HL-60/S4 treated with retinoic acid at 250 ng/mL for 4 days and 3 days (cell line): ENCODE measurements around the gene ARPC5L.
"Not testable (repeated sequence)": the region's sequence is repeated elsewhere in the genome, so short reads cannot be mapped to it uniquely, and the experiment has no call there.

Experiments
- in situ Hi-C: fragments of 300-500 bp; cut with MboI; formaldehyde crosslinking; loops from 2 replicates; pipeline ENCODE4 v1.7.0; 2022; ENCODE audit warnings: low sequenced_read_pairs

The ARPC5L gene

DNA sequence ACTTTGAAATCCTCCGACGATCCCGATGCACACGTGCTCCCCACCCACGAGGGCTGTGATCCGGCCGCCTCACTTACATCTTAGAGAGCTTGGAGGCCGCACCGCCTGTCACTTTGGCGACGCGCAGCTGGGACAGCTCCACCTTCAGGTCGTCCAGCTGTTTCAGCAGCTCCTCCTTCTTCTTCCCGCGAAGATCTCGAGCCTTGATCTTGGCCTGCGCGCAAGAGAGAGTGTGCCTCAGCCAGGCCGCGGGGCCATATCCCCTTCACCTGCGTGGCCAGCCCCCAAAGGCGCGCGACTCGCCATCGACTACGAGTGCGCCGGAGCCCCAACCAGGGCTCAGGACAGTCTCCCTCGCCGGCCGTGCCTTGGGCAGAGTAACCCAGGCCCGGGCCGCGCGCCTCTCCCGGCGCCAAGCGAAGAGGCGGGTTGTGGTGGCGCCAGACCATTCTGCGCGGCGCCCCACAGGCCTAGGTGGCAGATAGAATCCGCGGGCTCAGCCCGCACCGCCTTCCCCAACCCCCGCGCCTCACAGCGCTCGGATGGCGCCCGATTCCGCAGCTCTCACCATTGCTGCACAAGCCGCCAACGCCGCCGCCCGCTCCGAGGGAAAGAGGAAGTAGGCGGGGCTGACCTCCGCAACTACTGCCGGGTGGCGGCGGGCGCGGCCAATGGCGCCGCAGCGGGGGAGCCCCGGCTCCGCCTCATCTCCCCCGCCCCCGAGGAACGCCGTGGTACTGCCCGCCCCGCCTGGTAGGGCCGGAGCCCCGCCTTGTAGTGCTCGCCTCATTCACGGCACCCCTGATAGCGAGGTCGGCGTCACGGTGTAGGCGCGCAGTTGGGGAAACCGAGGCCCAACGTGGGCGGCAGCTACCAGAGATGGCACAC, at the start of gene ARPC5L, which contains the start of gene RPL35:
Gene ARPC5L (plus strand): TSS at position 789 of the 888 bp plus-strand sequence. CDS start 7,161 bp downstream, outside the sequence.
Gene RPL35 (minus strand): TSS at position 616 of the 888 bp plus-strand sequence. CDS start 45 bp downstream, at position 571.
- in situ Hi-C loops = no loop called here

DNA sequence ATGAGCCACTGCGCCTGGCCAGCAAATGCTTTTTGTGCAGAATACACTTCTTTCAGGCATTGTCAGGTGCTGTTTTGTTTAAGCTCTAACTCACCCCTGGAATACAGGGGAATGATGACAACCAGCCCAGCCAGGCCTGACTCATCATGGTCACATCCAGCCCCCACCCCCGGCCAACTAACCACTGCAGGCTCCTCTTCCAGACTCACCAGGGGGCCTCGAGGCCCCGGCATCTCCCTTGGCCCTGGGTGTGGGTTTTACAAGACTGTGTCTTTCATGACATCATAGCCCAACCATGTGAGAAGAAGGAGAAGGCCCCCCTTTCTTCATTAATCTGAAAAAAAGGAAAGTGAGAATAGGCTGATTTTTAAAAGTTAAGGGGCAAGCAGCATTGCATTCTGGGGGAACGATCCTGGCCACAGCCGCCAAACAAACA, 49.5 kb upstream of the ARPC5L start:
- in situ Hi-C loops = no loop called here

DNA sequence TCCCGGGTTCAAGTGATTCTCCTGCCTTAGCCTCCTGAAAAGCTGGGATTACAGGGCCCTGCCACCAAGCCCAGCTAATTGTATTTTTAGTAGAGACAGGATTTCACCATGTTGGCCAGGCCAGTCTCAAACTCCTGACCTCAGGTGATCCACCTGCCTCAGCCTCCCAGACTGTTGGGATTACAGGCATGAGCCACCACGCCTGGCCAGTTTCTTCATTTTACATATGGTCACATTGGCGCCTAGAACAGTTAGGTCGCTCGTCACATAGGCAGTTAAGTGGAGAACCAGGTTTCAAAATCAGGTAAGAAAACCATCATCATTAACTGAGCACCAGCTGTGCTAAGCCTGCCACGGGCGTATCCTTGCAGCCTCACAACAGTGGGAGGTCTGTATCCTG, 48.9 kb upstream of the ARPC5L start:
- in situ Hi-C loops = no loop called here

DNA sequence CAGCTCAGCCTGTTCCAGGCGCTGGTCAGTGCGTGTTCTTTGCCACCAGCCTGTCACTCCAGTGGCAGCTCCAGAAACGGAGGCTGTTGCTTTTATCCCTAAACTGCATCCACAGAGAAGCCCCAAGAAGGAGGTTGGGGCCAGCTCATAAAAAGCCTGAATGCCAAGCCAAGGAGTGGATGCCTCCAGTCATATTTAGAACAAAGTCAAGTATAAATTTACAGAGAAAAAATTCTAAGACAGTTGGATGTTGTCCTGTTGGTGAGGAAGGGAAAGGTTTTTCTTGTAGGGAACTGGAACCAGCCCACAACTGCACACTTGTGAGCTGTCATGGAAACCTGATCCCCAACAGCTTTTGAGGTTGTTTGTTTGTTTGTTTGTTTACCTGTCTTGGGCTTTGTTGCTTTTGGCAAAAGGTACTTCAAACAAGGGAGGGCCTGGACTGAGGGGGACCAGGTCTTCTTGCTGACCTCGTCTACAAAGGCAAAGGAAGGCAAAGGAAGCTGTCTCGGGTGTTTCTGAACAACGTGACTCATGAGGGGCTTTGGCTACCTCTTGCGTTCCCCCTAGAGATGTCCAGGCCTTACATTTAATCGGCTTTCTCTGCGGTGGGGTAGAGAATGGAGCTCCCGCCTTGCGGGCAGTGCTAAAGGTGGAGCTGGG, 48.3 kb upstream of the ARPC5L start:
- in situ Hi-C loops = no loop called here

DNA sequence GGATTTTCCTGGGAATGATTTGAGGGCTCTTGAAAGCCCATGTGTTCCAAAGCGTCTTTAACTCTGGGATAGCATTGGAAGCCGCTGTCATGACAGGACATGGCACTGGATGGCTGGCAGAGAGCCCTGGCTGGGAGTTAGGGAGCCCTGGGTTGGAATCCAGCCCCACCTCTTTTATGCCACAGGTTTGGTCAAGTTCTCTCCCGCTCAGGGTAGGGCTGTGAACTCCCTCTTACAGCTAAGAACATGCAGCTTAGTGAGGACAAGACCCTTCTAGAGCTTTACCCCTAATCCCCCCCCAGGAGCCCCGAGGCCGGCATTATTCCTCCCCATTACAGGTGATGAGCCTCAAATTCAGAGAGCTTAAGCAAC, 47.8 kb upstream of the ARPC5L start:
- in situ Hi-C loops = no loop called here

DNA sequence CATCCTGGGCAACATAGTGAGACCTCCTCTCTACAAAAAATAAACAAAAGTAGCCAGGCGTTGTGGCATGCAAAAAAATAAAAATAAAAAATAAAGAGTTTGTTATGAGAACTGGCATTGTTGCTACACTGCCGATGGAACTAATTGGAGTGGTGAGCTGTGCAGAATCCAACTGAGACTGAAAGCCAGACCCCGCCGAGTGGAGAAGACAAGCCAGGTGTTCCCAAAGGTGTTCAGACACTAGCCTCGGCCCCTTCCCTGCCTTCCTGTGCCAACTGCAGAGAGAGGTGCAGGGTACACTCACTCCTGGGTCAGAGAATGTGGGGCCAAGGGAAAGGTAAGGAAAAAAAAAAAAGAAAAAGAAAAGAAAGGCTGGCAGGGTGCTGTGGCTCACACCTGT, 46.3 kb upstream of the ARPC5L start:
- in situ Hi-C loops = no loop called here

DNA sequence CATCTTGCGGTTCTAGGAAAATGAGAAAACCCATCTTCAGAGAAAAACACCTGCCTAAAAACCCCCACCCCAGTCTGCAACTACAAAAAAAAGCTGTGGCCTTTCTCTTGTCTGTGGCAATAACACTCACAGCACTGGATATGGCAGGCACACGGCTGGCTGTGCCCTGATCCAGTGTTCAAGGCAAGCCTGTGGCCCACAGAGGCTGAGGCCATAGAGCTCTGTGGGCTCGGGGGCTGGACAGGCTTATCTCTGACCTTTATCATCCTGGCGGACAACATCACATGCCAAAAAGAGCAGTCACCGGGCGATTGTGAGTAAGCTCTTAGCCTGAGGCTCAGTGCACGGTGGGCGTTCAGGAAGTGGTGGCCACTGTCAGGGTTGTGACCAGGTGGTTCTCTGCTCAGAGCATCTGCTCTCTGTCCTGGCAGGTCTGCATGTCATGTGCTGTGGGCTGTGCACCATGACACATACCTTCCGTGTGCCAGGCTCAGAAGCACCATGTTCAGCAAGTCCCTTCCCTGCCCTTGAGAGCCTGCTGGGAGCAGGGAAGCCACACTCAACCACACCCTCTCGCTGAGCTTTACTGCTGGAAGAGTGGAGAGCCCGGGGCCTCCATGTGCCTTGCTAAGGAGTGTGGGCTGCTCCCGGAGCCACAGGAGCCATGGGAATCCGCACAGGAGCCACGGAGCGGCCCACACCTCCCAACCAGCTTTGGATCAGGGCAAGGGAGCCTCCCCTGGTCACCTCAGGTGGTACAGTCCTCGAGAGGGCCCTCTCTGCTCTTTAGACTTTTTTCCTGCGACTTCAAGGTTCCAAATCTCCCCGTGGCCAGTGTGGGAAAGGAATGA, 43.3 kb upstream of the ARPC5L start:
- in situ Hi-C loops = no loop called here

DNA sequence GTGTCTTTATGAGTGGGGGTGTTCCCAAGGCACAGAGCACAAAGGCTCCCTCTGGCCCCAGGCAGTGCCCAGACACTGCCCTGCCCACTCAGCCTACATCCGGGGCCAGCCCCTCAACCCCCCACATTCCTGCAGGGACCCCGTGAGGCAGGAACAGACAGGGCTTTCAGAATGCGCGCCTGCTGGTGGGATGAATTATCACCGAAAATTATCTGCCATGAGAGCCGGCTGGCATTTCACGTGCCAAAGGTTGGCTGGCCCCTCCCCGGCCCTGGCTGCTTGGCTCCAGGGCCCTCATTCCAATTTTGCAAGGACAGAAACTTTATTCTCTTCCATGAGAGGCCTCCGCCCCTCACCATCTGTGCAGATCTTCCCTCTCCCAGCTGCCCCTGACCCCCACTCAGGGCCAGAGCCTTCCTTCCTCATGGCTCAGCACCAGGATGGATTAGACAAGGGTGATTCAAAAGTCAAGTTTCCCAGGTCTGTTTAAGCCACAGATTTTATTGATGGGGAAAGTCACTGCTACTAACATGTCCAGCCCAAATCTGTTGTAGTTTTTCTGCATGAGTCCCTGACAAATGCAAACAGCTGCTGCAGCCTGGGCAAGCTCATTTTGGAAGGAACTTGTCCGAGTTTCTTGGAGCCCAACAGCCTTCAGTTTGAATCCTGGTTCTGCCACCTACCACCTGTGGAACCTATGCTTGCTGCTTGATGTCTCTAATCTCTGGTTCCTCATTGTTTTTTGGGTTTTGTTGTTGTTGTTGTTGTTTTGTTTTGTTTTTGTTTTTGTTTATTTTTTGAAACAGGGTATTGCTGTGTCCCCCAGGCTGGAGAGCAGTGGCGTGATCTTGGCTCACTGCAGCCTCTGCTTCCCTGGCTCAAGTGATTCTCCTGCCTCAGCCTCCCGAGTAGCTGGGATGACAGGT, 41.0 kb upstream of the ARPC5L start:
- in situ Hi-C loops = no loop called here

DNA sequence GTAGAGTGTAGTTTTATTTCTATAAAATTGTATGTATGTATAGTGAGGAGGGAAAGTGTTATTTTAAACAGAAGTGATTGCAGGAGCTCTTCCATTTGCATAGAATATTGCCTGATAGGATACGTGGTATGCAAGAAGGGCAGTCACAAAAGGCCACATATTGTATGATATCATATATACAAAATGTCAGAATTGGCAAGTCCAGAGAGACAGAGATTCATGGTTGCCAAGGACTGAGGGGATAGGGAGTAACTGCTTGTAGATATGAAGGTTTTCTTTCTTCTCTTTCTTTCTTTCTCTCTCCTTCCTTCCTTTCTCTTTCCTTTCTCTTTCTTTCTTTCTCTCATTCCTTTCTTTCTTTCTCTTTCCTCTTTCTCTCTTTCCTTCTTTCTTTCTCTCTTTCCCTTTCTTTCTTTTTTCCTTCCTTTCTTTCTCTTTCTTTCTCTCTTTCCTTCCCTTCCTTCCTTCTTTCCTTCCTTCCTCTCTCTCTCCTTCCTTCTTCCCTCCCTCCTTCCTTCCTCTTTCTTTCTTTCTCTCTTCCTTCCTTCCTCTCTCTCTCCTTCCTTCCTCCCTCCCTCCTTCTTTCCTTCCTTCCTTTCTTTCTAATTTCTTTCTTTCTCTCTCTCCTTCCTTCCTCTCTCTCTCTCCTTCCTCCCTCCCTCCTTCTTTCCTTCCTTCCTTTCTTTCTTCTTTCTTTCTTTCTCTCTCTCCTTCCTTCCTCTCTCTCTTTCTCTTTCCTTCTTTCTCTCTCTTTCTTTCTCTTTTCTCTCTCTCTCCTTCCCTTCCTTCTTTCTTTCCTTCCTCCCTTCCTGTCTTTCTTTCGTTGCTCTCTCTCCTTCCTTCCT, 33.2 kb upstream of the ARPC5L start:
- in situ Hi-C loops = no loop called here

DNA sequence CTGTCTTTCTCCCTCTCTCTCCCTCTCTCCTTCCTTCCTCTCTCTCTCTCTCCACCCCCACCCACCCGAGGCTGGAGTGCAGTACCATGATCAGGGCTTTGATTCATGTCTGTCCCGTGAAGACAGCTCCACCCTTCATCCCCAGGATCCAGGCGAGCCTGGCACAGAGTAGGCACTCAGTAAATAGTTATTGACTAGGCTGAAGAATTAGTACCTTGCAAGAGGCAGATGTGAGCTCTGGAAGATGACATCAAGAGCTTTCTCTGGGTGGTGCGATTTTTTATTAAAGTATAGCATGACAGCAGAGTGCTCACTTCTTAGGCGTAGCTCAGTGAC, 32.6 kb upstream of the ARPC5L start:
- in situ Hi-C loops = no loop called here

DNA sequence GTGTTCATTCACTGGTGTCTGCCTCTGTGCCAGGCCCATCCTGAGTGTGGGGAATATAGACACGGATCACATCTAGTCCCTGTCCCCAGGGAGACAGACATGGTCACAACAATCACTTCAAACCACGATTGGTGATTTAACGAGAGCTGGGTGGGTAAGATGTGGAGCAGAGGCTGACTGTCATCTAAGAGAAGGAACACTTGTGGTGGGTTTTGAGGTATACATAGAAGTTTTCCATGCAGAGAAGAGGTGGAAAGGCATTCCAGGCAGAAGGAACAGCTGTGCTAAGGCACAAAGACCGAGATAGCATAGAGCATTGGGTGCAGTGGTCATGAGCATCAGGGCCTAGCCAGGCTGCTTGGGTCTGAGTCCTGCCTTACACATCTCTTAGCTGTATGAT, 31.3 kb upstream of the ARPC5L start:
- in situ Hi-C loops = no loop called here

DNA sequence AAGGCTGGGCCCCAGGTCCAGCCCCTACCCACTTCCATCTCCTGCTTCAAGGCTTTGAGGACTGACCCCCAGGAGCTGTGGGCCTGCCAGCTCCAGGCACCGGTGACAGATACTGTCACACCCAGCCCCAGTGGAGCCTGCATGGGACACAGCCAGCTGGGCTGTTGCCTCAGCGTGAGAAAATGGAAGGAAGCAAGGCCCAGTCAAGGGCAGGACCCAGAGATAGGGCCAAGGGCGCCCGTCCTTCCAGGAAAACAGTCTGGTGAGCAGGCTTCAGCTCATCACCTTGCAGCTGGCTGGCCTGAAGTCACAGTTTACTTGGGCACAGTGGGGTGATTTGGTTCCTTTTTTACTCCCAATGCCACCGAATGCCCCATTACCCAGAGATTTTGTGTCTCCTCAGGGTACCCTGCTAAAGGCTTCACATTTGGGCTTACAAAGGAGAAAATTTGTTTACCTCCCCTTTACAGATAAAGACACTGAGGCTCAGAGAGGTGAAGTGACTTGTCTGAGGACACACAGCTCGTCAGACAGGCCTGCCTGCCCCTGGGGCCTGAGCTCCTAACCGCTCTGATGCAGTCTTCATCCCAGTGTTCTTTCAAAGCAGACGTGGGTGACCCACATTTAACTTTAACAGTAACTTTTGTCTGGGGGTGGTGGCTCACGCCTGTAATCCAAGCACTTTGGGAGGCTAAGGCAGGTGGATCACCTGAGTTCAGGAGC, 30.1 kb upstream of the ARPC5L start:
- in situ Hi-C loops = no loop called here

DNA sequence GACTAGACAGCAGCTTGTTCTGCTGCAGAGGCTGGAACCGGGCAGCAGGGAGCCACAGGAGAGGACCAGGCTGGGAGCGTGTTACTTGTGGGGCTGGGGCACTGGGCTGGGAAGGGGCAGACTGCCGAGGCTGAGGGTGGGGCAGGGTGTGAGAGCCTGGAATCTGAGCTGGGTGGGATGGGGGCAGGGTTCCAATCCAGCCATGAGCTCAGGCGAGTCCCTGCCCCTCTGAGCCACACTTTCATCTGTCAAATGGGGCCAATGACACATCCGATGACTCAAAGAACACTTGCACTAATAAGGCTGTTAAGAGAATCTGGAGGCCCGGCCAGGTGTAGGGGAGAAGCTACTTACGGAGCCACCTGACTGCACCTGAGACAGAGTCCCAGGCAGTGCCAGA, 27.3 kb upstream of the ARPC5L start:
- in situ Hi-C loops = no loop called here

DNA sequence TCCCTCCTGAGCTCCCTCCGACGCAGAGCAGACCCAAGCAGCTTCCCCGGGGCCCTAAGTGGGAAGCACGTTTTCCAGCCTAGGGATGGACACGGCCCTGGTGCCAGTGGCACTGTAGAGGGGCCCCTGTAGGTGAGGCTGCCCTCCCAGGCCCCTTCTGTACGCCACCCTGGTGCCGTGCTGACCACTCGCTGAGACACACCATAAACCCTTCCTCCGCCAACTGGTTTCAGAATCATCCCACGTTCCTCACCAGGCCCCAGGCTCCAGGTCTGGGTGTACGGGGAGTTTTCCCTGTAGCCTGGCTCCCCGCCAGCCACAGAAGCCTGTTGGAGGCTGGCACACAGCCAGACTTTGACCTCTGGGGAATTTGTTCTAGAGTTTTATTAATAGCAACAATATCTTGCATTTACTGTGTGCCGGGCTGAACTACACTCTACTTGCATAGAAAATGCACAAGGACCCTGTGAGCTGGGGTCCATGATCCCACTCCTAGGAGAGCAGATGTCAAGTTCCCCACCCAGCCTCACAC, 26.8 kb upstream of the ARPC5L start:
- in situ Hi-C loops = no loop called here

DNA sequence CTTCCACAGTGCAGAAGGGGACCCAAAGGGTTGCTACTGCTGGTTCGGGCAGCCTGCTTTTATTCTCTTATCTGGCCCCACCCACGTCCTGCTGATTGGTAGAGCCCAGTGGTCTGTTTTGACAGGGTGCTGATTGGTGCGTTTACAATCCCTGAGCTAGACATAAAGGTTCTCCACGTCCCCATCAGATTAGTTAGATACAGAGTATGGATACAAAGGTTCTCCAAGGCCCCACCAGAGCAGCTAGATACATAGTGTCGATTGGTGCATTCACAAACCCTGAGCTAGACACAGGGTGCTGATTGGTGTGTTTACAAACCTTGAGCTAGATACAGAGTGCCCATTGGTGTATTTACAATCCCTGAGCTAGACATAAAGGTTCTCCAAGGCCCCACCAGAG, 23.8 kb upstream of the ARPC5L start:
- in situ Hi-C loops = not testable (repeated sequence)

DNA sequence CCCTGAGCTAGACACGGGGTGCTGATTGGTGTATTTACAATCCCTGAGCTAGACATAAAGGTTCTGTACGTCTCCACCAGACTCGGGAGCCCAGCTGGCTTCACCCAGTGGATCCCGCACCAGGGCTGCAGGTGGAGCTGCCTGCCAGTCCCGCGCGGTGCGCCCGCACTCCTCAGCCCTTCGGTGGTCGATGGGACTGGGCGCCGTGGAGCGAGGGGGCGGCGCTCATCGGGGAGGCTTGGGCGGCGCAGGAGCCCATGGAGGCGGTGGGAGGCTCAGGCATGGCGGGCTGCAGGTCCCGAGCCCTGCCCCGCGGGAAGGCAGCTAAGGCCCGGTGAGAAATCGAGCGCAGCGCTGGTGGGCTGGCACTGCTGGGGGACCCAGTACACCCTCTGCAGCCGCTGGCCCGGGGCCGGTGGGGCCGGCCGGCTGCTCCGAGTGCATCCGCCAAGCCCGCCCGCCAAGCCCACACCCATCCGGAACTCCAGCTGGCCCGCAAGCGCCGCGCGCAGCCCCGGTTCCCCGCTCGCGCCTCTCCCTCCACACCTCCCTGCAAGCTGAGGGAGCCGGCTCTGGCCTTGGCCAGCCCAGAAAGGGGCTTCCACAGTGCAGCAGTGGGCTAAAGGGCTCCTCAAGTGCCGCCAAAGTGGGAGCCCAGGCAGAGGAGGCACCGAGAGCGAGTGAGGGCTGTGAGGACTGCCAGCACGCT, 23.2 kb upstream of the ARPC5L start:
- in situ Hi-C loops = not testable (repeated sequence)

DNA sequence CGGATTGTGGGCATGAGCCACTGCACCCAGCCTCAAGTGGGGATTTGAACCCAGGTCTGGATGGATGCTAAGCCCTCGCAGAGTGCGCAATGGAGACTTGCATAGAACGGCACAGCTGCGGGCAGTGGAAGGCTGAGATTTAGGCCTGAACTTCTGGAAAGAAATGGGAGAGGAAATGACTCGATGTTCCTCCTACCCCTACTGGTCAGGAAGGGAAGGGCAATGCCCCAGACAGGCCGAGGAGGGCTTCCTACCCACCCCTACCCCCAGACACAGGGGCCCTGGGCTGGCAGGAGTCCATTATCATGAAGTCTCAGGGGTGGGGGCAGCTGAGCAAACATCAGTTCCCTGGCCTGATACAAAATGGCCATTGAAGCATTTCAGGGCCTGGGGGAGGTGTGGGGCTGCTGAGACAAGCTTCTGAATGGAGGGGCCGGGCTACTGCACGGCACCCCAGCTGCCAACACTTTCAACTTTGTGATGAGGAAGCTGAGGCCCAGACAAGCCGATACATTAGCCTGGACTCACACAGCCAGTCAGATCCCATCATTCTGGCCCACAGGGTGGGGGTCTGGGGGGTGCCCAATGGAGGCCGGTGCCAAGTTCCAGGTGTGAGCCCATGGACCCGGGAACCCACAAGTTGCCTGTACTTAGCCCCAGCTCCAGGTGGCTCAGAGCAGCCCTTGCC, 22.2 kb upstream of the ARPC5L start:
- in situ Hi-C loops = no loop called here
